Measurements from ENCODE around the gene PAIP2.

- TF ChIP-seq CTCF (IDR thresholded peaks at IDR 0.05; ENCODE audit: insufficient read depth, low read length), result no peak
- TF ChIP-seq REST (IDR thresholded peaks at IDR 0.05; ENCODE audit: insufficient replicate concordance, low read depth), result no peak
- TF ChIP-seq POLR2AphosphoS5 (IDR thresholded peaks at IDR 0.05; ENCODE audit: low read depth), result no peak
Observed at GRCh38 chr5:139374909-139375308, 33.3 kb downstream of the PAIP2 start.
